Epidermal melanocyte (primary cell): ENCODE measurements around the gene PRKCA.
A peak's percentile ranks its signal among the peaks of the same experiment; 100 is the strongest.
"Not testable (repeated sequence)": the region's sequence is repeated elsewhere in the genome, so short reads cannot be mapped to it uniquely, and the experiment has no call there.

ENCODE experiments used
- DNase-seq: peaks from one replicate; pipeline ENCODE4 v3.0.0; 2011; ENCODE audit warnings: low spot score; ENCODE audit not compliant: insufficient read length

PRKCA gene

DNA sequence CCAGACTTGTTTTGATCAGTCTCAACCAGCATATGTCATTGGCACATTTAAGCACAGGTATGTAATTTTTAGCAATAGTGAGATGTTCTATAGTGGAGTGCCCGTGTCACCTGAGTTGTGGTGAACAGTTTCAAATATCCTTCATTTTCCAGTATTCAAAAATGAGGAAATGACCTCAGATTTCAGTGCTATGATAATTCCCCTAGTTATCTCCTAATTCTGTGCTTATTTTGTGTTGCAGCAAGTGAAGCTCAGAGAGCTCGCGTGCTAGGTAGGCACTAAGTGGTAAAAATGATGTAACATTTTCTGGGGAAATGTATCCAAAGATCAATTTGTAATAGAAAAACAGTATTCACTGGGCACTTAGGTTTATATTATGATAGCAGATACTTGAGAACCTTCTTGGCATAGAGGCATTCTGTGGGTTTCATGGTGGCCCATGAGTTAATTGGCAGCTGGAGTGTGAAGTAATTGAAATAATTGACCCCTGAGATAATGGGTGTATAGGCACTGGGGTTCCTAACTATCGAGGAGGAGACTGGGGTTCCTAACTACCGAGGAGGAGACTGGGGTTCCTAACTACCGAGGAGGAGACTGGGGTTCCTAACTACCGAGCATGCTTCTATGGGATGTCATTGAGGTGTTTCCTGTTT is 159.1 kb downstream of the PRKCA start:
- DNase-seq, result no peak

DNA sequence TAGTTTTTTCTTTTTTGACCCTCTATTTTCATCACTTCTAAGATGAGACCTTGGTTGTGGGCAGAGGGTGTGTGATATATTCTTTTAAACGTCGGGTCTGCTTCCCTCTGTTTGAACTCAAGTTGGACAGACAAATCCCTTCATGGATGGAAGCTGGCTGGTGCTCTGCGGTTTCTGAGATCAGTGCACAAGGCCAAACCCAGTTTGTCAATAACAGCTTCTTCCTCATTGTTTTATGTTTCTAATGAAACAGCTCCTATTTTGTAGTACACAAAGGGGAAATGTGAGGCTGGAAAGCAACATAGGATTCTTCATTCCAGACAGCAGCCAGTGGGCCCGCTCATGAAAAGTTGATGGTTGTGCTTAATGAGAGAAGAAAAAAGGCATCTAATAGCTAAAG is 159.6 kb downstream of the PRKCA start:
- no peak for DNase-seq

DNA sequence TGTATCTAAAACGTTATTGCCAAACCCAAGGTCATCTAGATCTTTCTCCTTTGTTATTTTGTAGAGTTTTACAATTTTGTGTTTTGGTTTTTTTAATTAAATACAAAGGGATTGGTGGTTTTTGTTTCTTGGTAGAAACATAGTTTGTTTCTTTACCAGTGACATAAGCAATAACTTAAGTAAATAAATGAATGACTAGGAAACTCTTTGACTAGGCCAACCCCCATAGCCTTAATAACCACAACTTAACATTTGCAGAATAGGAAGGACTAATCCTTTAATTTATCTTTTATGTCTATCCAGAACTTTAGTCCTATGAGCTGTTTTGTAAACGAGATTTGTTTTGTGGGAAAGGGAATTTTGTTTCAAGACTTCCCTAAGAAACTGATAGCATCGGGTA is 162.5 kb downstream of the PRKCA start:
- no peak for DNase-seq

DNA sequence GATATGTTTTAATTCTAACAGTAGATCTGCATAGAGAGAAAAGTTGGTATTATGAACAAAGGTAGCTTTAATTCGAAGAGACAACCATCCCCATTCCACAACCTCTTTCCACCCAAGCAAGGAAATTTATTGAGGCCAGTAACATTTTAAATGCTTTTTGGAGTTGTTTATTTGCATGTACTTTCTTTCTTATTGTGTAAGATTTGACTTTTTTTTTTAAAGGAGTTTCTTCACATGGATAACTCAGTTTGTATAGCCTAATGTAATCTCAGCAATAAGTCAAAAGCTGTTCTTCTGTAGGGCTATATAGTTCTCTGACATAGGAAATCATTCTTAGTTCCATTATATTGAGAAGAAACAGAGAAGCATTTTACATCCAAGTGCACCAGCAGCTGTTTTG is 163.3 kb downstream of the PRKCA start:
- no peak for DNase-seq

DNA sequence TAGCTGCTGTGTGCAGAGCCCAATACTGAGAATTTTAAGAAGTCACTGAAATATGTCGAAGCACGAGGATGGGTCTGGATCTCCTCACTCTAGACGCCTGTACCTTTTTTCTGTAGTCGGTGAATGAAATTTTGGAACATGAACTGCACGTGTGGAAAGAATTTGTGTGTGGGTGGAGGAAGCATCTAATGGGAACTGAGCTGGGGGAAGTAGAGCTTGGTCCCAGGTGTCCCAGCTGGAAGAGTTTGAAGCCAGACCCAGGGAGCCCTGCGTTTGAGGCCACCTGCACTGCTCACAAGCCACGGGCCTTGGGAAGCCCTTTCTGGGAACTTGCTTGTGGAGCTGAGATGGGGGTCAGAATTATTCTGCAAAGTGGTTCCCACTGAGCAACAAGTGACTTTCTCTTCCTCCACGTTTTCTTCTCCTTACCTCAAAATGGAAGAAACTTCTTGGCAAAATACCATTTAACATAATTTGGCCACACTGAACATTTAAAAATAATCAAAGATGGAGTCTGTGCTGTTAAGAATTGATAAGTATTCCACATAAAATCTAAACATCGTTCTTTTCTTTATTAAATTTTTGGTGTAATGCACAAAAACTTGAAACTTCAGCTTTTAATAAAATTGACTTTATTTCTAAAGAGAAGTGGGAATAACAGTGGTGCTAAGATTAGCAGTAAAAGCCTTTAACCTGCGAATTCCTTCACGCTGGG is 163.8 kb downstream of the PRKCA start:
- DNase-seq, result no peak

DNA sequence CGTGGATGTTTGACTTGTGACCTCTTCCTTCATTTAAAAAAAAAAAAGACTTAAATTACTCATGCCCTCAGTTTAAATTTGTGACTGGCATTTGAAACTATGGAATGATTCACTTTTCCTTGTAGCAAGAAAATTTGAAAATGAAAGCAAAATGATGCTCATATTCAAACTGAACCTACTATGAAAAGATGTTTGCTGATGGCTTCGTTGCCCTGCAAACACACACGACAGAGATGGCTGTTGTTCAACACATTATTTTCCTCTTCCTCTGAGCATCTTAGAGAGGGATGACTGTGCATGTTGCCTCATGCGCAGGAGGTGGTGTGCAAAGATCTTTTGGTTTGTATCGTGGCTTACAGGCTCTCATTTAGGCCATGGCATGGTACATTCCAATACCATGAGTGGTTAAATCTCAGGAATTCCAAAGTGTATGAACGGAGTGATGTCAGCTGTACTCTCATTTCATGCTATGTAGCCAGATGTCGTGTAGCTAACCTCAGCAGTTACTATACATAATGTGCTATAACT is 164.5 kb downstream of the PRKCA start:
- DNase-seq, result peak; percentile 87

- DNase-seq, result no peak
Measured at GRCh38 chr17:66467766-66468165, 165.4 kb downstream of the PRKCA start.

GRCh38 chr17:66468241-66469087 is 166.1 kb downstream of the PRKCA start:
- no peak for DNase-seq

DNA sequence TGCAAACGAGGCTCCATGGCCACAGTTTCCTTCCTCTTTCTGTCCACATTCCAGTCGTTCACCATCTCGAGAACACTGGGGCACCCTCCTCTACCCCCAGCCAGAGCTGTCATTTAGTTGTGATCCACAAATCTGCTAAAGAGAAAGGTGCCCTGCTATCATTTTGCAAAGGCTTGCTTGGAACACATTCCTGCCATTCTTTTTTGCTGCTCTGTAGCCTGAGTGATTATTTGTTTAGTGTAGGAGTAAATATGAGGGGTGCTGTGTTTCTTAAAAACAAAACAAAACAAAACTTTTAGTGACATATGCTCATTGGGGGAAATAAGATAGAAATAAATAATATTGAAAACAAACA is 166.7 kb downstream of the PRKCA start:
- no peak for DNase-seq

- no peak for DNase-seq
Measured at GRCh38 chr17:66469461-66469860, 167.0 kb downstream of the PRKCA start.

DNA sequence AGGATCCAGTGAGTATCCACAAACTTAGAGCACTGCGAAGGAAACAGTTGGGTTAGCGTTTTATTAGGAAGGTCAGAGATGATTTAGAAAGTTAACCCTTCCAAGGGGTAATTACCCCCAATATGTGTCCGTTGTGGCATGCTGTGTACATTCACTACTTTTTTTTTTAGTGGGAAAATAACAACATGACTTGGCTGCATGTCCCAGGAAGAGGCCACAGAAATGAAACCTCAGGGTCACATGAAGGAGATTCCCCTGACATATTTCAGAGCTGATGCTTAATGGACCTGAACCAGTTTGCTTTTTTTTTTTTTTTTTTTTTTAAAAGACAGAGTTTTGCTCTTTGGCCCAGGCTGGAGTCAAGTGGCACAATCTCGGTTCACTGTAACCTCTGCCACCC is 167.5 kb downstream of the PRKCA start:
- DNase-seq, result no peak

- no peak for DNase-seq
Measured at GRCh38 chr17:66472123-66472522, 169.7 kb downstream of the PRKCA start.

DNA sequence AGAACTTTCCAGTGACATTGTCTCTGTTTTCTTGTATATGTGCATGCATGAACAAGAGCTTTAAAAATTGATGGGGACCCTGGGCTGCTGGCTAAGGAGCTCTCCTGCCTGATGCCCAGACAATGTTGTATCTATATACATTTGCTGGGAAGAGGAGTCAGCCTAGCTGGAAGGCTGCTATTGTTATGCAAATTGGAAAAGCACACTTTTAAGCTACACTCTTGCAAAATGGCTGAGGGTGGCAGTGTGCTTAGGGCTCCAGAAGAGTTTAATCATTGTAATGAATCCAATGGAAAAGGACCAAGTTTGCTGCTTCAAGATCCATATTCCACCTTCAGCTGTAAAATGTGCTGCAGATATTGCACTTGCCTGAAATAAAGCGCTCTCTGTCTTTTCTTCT is 171.8 kb downstream of the PRKCA start:
- no peak for DNase-seq

DNA sequence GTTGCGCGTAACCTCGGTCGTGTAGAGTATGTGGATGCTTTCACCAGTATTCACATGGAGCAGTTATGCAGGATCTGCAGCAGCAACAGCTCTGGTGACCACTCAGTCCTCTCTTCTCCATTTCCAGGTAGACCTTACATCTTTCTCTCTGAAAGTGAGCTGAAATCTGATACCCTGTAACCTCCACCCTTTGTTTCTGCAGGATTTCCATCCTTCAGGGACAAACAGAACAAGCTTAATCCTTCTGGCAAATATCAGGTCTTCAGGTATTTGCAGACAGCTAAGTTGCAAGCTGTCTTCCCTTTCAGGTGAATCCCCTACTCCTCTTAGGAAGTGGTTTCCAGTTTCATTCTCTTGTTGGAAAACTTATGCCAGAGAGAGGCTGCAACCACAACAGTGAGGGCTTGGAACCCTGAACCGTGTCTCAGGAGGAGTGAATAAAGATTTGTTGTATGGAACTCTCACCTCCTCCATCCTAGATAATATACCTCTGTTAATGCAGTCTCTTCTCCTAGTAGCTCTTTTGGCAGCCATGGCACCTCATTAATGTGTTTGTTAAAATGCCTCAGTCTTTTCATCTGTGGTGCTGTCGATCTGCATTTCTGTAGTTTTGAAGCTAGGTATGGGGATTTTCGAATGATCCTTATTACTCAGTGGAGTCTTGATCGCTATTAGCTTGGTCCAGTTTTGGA is 172.5 kb downstream of the PRKCA start:
- DNase-seq, result no peak

DNA sequence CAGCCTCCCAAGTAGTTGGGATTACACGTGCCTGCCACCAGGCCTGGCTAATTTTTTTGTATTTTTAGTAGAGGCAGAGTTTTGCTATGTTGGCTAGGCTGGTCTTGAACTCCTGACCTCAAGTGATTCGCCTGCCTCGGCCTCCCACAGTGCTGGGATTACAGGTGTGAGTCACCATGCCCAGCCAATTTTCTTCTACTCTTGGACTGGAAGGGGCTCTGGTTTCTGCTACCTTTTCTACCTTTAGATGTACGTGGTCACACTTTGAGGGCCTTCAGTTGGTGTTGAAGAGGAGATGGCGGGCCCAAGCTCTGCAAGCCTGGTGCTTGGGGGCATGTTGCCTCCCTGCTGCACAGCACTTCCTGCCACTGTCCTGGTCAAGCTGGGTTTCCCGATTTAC is 173.6 kb downstream of the PRKCA start:
- no peak for DNase-seq

DNA sequence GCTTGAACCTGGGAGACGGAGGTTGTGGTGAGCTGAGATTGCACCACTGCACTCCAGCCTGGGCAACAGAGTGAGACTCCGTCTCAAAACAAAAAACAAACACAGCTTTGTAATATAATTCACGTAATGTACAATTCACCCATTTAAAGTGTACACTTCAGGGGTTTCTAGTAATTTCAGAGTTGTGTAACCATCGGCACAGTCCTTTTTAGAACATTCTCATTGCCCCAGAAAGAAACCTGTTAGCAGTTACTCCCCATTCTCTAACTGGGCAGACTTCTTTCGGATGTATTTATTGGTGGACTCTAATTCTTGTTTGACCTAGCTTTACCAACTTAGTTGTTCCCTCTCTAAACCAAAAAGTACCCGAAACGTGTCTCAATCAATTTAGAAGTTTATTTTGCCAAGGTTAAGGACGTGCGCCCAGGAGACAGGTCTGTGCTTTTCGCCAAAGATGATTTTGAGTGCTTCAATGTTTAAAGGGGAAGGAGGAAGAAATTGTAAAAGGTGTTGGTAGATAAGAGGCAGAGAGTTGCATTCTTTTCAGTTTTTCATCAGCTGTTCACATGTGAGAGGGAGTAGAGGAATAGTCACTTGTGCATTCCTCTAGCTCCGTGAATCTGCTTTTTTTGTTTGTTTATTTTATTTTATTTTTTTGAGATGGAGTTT is 175.3 kb downstream of the PRKCA start:
- DNase-seq, result no peak

DNA sequence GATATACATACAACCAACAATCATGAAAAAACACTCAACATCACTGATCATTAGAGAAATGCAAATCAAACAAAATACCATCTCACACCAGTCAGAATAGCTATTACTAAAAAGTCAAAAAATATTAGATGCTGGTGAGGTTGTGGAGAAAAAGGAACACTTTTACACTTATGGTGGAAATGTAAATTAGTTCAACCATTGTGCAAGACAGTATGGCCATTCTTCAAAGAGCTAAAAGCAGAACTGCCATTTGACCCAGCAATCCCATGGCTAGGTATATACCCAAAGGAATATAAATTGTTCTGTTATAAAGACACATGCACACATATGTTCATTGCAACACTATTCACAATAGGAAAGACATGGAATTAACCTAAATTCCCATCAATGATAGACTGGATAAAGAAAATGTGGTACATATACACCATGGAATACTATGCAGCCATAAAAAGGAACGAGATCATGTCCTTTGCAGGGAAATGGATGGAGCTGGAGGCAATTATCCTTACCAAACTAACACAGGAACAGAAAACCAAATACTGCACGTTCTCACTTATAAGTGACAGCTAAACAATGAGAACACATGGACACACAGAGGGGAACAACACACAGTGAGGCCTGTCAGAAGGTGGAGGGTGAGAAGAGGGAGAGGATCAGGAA is 176.9 kb downstream of the PRKCA start:
- DNase-seq, result not testable (repeated sequence)

- DNase-seq, result no peak
Measured at GRCh38 chr17:66480243-66480642, 177.8 kb downstream of the PRKCA start.

- no peak for DNase-seq
Measured at GRCh38 chr17:66480802-66481201, 178.4 kb downstream of the PRKCA start.

DNA sequence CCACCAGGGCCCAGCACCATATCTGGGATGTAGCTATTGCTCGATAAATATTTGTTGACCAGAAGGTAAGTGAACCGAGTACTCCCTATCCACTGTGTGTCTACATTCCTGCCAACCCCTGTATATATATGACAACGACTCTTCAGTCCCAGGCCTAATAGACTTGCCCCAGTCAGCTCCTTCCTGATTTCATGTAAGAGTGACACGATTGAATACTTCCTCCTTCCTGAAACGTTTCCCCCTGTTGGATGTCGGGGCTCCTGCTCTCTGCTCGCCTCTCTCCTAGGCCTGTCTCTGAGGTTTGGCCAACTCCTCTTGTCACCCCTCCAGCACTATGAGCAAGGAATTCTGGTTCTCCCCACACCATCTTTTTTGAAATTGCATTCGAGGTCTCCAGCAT is 178.9 kb downstream of the PRKCA start:
- no peak for DNase-seq

GRCh38 chr17:66483906-66484305 is 181.5 kb downstream of the PRKCA start:
- no peak for DNase-seq
